Upper lobe of right lung (tissue), 1 donor: Measurements from ENCODE around the gene LCN10. TPM values are rescaled to one million over a fixed set of nuclear protein-coding genes. Genes with fewer than 3 reads are reported as not detected.
"Not testable (repeated sequence)": the region's sequence is repeated elsewhere in the genome, so short reads cannot be mapped to it uniquely, and the experiment has no call there.

Source experiments
- ATAC-seq: fragments of 200-7000 bp; cut with Tn5 transposase; one replicate; pipeline ENCODE4 v1.9.1; 2020; ENCODE audit warnings: mild to moderate bottlenecking, moderate library complexity
- DNase-seq: peaks from one replicate; pipeline ENCODE4 v3.0.0-alpha.2; 2020
- H3K27ac ChIP-seq: fragments of 200-600 bp; one replicate; pipeline ENCODE4 v1.8.0; 2022
- H3K27me3 ChIP-seq: fragments of 200-600 bp; one replicate; pipeline ENCODE4 v1.8.0; 2022; ENCODE audit warnings: mild to moderate bottlenecking
- H3K36me3 ChIP-seq: fragments of 200-600 bp; one replicate; pipeline ENCODE4 v1.8.0; 2022
- H3K4me1 ChIP-seq: fragments of 200-600 bp; one replicate; pipeline ENCODE4 v1.8.0; 2022
- H3K4me3 ChIP-seq: fragments of 200-600 bp; one replicate; pipeline ENCODE4 v1.8.0; 2022; ENCODE audit warnings: mild to moderate bottlenecking
- H3K9me3 ChIP-seq: fragments of 200-600 bp; one replicate; pipeline ENCODE4 v1.8.0; 2022
- CTCF ChIP-seq: fragments of 200-600 bp; IDR thresholded peaks from one replicate; pipeline ENCODE4 v1.8.0; 2022; ENCODE audit warnings: antibody characterized with exemption
- intact Hi-C: fragments of 100-400 bp; cut with DNase I; formaldehyde crosslinking; loops from one replicate; pipeline ENCODE4 v1.11.0; 2022
- total RNA-seq: library from RNA; stranded (reverse); fragmentation: NEBNext Ultra II Directional; extraction: Animal tissue kit (Norgen Biotek cat#: 25700); gene quantifications from one replicate; pipeline ENCODE4 v1.2.1, GENCODE V29; 2021
- donor health status: DM: no; HTN: yes; CAD: no; lungs with severe emphysema.

LCN10 gene
- total RNA-seq, 1 donor from 2014 or later = 11.2 TPM

- Histone ChIP-seq H3K27me3 (no peaks in the 10 kb centered on the region), H3K9me3 (no peaks in the 10 kb centered on the region), H3K4me1 (no peaks in the 10 kb centered on the region), H3K27ac (no peak overlapping the region), H3K4me3 (no peak overlapping the region), H3K36me3 (no peaks in the 10 kb centered on the region)
- intact Hi-C loops = no loop called here
- ATAC-seq (peak; percentile 74), DNase-seq (peak; percentile 69)
- TF ChIP-seq CTCF = no peak
These were observed 30.8 kb upstream of the LCN10 start for GRCh38 chr9:136773386-136774044.

- no peaks in the 10 kb centered on the region for H3K4me1 ChIP-seq
- ATAC-seq = no peak
- peak; percentile 33 for DNase-seq
- H3K27ac ChIP-seq = no peak overlapping the region
- H3K36me3 ChIP-seq = no peaks in the 10 kb centered on the region
- no peak for TF ChIP-seq CTCF
- no peak overlapping the region for H3K4me3 ChIP-seq
- intact Hi-C loops = no loop called here
- H3K27me3 ChIP-seq = no peaks in the 10 kb centered on the region
- no peaks in the 10 kb centered on the region for H3K9me3 ChIP-seq
These were observed 29.2 kb upstream of the LCN10 start for GRCh38 chr9:136771907-136772415.

GRCh38 chr9:136769710-136770191 is 27.0 kb upstream of the LCN10 start:
- Histone ChIP-seq H3K27me3 (no peaks in the 10 kb centered on the region), H3K9me3 (no peaks in the 10 kb centered on the region), H3K4me3 (no peak overlapping the region), H3K4me1 (no peaks in the 10 kb centered on the region), H3K36me3 (no peaks in the 10 kb centered on the region), H3K27ac (no peak overlapping the region)
- TF ChIP-seq CTCF = peak; percentile 46
- peak; percentile 81 for ATAC-seq
- DNase-seq = peak; percentile 73
- intact Hi-C loops = no loop called here

GRCh38 chr9:136766410-136767120 is 23.8 kb upstream of the LCN10 start:
- H3K36me3 ChIP-seq, ATAC-seq, H3K27ac ChIP-seq, intact Hi-C loops, H3K4me1 ChIP-seq, H3K4me3 ChIP-seq, H3K9me3 ChIP-seq, H3K27me3 ChIP-seq: not testable (repeated sequence)
- TF ChIP-seq CTCF = peak; percentile 37
- DNase-seq = peak; percentile 72

- not testable (repeated sequence) for H3K27me3 ChIP-seq
These were observed 23.1 kb upstream of the LCN10 start for GRCh38 chr9:136765745-136766409.

GRCh38 chr9:136765041-136765440 is 22.3 kb upstream of the LCN10 start:
- no peaks in the 10 kb centered on the region for H3K4me1 ChIP-seq
- no peak for TF ChIP-seq CTCF
- intact Hi-C loops = no loop called here
- H3K4me3 ChIP-seq = no peak overlapping the region
- DNase-seq (peak; percentile 64), ATAC-seq (no peak)
- no peak overlapping the region for H3K27ac ChIP-seq
- H3K9me3 ChIP-seq = no peaks in the 10 kb centered on the region
- H3K36me3 ChIP-seq = no peaks in the 10 kb centered on the region
- no peaks in the 10 kb centered on the region for H3K27me3 ChIP-seq

More at GRCh38 chr9:136765745-136766409, 23.1 kb upstream of the LCN10 start:
- intact Hi-C loops, H3K4me1 ChIP-seq, ATAC-seq, H3K27ac ChIP-seq, H3K9me3 ChIP-seq, H3K4me3 ChIP-seq, H3K36me3 ChIP-seq: not testable (repeated sequence)
- peak; percentile 47 for DNase-seq
